ENCODE measurements around the gene SERPINE1.
"Not testable (repeated sequence)": the region's sequence is repeated elsewhere in the genome, so short reads cannot be mapped to it uniquely, and the experiment has no call there.

SERPINE1 gene

DNA sequence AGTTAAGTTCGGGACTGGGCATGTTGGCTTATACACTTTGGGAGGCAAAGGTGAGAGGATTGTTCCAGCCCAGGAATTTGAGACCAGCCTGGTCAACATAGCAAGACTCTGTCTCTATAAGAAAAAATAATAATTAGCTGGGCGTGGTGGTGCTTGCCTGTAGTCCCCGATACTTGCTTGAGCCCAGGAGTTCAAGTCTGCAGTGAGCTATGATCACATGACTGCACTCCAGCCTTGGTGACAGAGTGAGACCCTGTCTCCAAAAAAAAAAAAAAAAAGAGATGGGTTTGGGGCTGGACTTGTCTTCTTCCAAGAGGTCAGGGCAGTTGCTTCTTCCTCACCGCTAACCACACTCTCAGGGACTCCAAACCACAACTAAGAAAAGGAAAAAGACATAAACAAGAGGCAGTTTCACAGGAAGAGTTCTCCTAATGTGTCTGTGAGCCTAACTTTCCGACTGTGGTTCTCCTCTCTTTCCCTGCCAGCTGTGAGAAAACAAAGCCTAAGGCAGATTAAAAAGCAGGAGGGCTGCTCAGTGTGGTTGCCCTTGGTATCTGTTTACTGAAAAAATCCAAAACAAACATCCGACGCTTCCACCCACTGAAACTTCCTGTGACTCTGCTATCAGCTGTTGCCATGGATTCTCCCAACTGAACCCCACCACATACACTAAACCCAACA is 2.4 kb upstream of the SERPINE1 start:
- DNase-seq, result no peak

DNA sequence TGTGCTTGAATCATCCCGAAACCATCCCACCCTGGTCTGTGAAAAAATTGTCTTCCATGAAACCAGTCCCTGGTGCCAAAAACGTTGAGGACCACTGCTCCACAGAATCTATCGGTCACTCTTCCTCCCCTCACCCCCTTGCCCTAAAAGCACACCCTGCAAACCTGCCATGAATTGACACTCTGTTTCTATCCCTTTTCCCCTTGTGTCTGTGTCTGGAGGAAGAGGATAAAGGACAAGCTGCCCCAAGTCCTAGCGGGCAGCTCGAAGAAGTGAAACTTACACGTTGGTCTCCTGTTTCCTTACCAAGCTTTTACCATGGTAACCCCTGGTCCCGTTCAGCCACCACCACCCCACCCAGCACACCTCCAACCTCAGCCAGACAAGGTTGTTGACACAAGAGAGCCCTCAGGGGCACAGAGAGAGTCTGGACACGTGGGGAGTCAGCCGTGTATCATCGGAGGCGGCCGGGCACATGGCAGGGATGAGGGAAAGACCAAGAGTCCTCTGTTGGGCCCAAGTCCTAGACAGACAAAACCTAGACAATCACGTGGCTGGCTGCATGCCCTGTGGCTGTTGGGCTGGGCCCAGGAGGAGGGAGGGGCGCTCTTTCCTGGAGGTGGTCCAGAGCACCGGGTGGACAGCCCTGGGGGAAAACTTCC is 784 bp upstream of the SERPINE1 start:
- peak; percentile 12 for DNase-seq

DNA sequence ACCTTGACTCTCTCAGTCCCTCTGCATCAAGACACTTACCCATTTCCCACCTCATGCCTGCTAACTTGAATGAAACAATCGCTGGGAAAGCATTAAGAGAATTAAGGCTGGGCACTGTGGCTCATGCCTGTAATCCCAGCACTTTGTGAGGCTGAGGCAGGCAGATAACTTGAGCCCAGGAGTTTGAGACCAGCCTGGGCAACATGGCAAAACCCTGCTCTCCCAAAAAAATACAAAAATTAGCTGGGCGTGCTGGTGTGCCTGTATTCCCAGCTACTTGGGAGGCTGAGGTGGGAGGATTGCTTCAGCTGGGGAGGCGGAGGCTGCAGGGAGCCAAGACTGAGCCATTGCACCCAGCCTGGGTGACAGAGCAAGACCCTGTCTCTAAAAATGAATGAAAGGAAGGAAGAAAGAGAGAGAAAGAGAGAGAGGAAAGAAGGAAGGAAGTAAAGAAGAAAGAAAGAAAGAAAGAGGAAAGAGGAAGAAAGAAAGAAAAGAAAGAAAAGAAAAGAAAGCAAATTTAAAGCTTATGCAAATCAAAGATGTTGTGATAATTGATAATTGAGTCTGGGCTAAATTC is 646 bp downstream of the SERPINE1 start:
- no peak for DNase-seq

DNA sequence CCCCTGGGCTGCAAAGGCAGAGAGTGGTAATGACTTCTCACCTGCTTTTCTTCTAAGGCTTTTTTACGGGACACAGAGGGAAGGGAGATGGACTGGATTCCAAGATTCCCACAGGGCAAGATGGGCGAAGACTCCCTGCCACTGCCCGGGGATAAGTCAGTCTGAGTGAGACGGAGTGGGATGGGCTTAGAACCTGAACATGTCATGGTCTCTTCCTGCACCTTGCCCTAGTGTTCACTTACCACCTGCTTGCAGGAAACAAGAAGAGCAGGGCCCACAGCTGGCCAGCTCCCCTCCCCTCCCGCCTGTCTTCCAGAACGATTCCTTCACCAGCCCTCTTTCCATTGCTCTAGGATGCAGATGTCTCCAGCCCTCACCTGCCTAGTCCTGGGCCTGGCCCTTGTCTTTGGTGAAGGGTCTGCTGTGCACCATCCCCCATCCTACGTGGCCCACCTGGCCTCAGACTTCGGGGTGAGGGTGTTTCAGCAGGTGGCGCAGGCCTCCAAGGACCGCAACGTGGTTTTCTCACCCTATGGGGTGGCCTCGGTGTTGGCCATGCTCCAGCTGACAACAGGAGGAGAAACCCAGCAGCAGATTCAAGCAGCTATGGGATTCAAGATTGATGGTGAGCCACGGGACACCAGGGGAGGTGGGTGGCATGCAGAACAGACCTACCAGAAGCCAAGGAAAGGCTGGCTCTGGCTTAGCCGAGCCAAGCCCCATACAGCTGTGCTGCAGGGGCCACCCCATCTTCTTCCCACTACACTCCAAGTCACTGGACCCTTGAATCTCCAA is 1.3 kb downstream of the SERPINE1 start:
- no peak for DNase-seq

- DNase-seq, result no peak
These were observed 2.8 kb downstream of the SERPINE1 start for GRCh38 chr7:101129603-101130117.

- not testable (repeated sequence) for DNase-seq
These were observed 6.0 kb downstream of the SERPINE1 start for GRCh38 chr7:101132626-101133600.

DNA sequence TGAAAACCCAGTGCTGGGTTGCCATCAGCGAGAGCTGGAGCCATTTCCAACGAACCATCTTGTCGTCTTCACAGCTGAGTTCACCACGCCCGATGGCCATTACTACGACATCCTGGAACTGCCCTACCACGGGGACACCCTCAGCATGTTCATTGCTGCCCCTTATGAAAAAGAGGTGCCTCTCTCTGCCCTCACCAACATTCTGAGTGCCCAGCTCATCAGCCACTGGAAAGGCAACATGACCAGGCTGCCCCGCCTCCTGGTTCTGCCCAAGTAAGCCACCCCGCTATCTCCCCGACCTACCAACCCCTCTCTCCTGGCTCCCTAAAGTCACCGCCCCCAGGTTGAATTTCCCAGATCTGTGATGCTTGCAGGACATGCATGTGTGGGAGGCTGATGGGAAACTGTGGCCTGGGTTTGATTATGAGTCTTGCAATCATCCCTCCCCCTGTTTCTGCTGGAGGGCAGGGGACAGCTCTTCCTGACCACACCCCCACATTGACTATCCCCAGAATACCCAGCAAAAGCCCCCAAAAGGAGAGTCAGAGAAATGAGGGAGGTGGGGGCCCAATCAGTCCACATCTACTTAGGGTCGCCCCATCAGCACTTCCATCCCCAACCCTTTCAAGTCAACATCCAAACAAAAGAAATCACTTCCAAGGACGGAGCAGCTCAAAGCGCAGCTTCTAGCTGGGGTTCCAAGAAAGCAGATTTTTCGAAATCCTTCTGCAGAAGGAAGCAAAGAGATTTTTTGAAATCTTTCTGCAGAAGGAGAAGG is 6.9 kb downstream of the SERPINE1 start:
- no peak for DNase-seq

GRCh38 chr7:101134399-101134980 is 7.6 kb downstream of the SERPINE1 start:
- peak; percentile 56 for DNase-seq

DNA sequence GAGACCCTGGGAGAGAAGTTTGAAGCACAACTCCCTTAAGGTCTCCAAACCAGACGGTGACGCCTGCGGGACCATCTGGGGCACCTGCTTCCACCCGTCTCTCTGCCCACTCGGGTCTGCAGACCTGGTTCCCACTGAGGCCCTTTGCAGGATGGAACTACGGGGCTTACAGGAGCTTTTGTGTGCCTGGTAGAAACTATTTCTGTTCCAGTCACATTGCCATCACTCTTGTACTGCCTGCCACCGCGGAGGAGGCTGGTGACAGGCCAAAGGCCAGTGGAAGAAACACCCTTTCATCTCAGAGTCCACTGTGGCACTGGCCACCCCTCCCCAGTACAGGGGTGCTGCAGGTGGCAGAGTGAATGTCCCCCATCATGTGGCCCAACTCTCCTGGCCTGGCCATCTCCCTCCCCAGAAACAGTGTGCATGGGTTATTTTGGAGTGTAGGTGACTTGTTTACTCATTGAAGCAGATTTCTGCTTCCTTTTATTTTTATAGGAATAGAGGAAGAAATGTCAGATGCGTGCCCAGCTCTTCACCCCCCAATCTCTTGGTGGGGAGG is 10.8 kb downstream of the SERPINE1 start:
- no peak for DNase-seq

GRCh38 chr7:101138213-101138870 is 11.4 kb downstream of the SERPINE1 start:
- peak; percentile 58 for DNase-seq

GRCh38 chr7:101140339-101140699 is 13.4 kb downstream of the SERPINE1 start:
- no peak for DNase-seq

- no peak for DNase-seq
These were observed 14.0 kb downstream of the SERPINE1 start for GRCh38 chr7:101140746-101141382.

- DNase-seq, result no peak
These were observed 25.2 kb downstream of the SERPINE1 start for GRCh38 chr7:101151908-101152651.

GRCh38 chr7:101153969-101154692 is 27.2 kb downstream of the SERPINE1 start, which contains the start of gene AP1S1:
TSS of gene AP1S1 (plus strand) at chr7:101154476. CDS start at chr7:101154515, 39 bp downstream.
- DNase-seq, result peak; percentile 99

- peak; percentile 42 for DNase-seq
These were observed 27.8 kb downstream of the SERPINE1 start for GRCh38 chr7:101154693-101155102.

GRCh38 chr7:101155303-101155702 is 28.4 kb downstream of the SERPINE1 start:
- no peak for DNase-seq

GRCh38 chr7:101156277-101156676 is 29.4 kb downstream of the SERPINE1 start:
- no peak for DNase-seq

Data from retina (tissue), 1 donor.